Osteocyte (in vitro differentiated cells): Measurements from ENCODE around the gene RGS3. TPM values are rescaled to one million over a fixed set of nuclear protein-coding genes. Genes with fewer than 3 reads are reported as not detected.
A peak's percentile ranks its signal among the peaks of the same experiment; 100 is the strongest.

Source experiments
- DNase-seq: peaks from one replicate; pipeline ENCODE4 v3.0.0; 2021; ENCODE audit warnings: mixed read lengths; ENCODE audit not compliant: unreplicated experiment; ENCODE audit errors: extremely low spot score
- H3K27ac Mint-ChIP-seq: one replicate; pipeline ENCODE4 v1.8.0; 2021; ENCODE audit warnings: mild to moderate bottlenecking, mixed read lengths; ENCODE audit not compliant: unreplicated experiment
- H3K27me3 Mint-ChIP-seq: one replicate; pipeline ENCODE4 v1.8.0; 2021; ENCODE audit warnings: mixed read lengths; ENCODE audit not compliant: unreplicated experiment
- H3K36me3 Mint-ChIP-seq: one replicate; pipeline ENCODE4 v1.8.0; 2021; ENCODE audit warnings: mixed read lengths; ENCODE audit not compliant: unreplicated experiment
- H3K4me1 Mint-ChIP-seq: one replicate; pipeline ENCODE4 v1.8.0; 2021; ENCODE audit warnings: mixed read lengths; ENCODE audit not compliant: unreplicated experiment
- H3K4me3 Mint-ChIP-seq: one replicate; pipeline ENCODE4 v1.8.0; 2021; ENCODE audit warnings: mild to moderate bottlenecking, moderate library complexity, mixed read lengths; ENCODE audit not compliant: unreplicated experiment
- H3K9me3 Mint-ChIP-seq: one replicate; pipeline ENCODE4 v1.8.0; 2021; ENCODE audit warnings: mixed read lengths; ENCODE audit not compliant: unreplicated experiment
- total RNA-seq: library from RNA; stranded (reverse); gene quantifications from 2 replicates; pipeline ENCODE4 v1.2.1, GENCODE V29; 2021
- TF ChIP-seq, protein P1 (sequence below): fragments of 200-600 bp; sonication (generic); IDR thresholded peaks from 2 replicates; pipeline ENCODE4 v1.5.0; 2021; ENCODE audit warnings: antibody characterized with exemption, mild to moderate bottlenecking, moderate library complexity

The RGS3 gene
- total RNA-seq, 1 donor from 2014 or later, result 67.8 TPM

- DNase-seq, result no peak
- no peak overlapping the region for H3K4me3 Mint-ChIP-seq
- TF ChIP-seq, protein P1, sequence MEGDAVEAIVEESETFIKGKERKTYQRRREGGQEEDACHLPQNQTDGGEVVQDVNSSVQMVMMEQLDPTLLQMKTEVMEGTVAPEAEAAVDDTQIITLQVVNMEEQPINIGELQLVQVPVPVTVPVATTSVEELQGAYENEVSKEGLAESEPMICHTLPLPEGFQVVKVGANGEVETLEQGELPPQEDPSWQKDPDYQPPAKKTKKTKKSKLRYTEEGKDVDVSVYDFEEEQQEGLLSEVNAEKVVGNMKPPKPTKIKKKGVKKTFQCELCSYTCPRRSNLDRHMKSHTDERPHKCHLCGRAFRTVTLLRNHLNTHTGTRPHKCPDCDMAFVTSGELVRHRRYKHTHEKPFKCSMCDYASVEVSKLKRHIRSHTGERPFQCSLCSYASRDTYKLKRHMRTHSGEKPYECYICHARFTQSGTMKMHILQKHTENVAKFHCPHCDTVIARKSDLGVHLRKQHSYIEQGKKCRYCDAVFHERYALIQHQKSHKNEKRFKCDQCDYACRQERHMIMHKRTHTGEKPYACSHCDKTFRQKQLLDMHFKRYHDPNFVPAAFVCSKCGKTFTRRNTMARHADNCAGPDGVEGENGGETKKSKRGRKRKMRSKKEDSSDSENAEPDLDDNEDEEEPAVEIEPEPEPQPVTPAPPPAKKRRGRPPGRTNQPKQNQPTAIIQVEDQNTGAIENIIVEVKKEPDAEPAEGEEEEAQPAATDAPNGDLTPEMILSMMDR, result no peak
- H3K36me3 Mint-ChIP-seq, result no peaks in the 10 kb centered on the region
- H3K9me3 Mint-ChIP-seq, result peaks cover 5% of the 10 kb centered on the region
- H3K4me1 Mint-ChIP-seq, result peaks cover 63% of the 10 kb centered on the region
- H3K27me3 Mint-ChIP-seq, result no peaks in the 10 kb centered on the region
- H3K27ac Mint-ChIP-seq, result peak overlapping the region; percentile 98
Observed at GRCh38 chr9:113623851-113624485, 160.4 kb downstream of the RGS3 start.

GRCh38 chr9:113624721-113625120, 161.2 kb downstream of the RGS3 start:
- Mint-ChIP-seq H3K9me3 (peaks cover 5% of the 10 kb centered on the region), H3K4me1 (peaks cover 56% of the 10 kb centered on the region), H3K27me3 (no peaks in the 10 kb centered on the region), H3K36me3 (no peaks in the 10 kb centered on the region), H3K27ac (peak overlapping the region; percentile 88), H3K4me3 (no peak overlapping the region)
- TF ChIP-seq, protein P1, result no peak
- DNase-seq, result no peak

DNA sequence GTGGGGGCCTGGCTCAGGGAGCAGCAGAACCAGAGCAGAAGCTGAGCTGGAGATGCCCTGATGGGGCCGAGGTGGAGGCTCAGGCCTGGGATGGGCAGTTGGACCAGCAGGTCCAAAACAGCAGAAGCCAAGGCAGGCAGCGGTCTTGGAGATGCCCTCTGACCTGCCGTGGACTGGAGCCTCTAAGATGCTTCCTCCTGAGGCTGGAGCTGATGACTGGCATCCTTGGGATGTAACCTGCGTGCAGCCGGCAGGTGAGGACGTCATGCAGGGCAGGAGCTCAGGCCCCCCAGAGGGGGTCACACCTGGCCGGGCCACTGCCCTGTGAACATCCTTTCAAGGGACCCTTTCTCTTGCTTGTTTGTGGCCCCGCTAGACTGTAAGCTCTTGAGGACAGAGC, 162.0 kb downstream of the RGS3 start:
- Mint-ChIP-seq H3K36me3 (no peaks in the 10 kb centered on the region), H3K27me3 (no peaks in the 10 kb centered on the region), H3K4me1 (peaks cover 48% of the 10 kb centered on the region), H3K27ac (peak overlapping the region; percentile 88), H3K4me3 (no peak overlapping the region), H3K9me3 (peaks cover 5% of the 10 kb centered on the region)
- TF ChIP-seq, protein P1, result no peak
- DNase-seq, result no peak

- H3K4me3 Mint-ChIP-seq, result no peak overlapping the region
- DNase-seq, result no peak
- H3K27me3 Mint-ChIP-seq, result no peaks in the 10 kb centered on the region
- H3K36me3 Mint-ChIP-seq, result no peaks in the 10 kb centered on the region
- H3K4me1 Mint-ChIP-seq, result peaks cover 41% of the 10 kb centered on the region
- H3K9me3 Mint-ChIP-seq, result peaks cover 3% of the 10 kb centered on the region
- no peak overlapping the region for H3K27ac Mint-ChIP-seq
- TF ChIP-seq, protein P1, result no peak
Observed at GRCh38 chr9:113626735-113627495, 163.4 kb downstream of the RGS3 start.

GRCh38 chr9:113628621-113629020, 165.1 kb downstream of the RGS3 start:
- H3K27ac Mint-ChIP-seq, result no peak overlapping the region
- no peaks in the 10 kb centered on the region for H3K36me3 Mint-ChIP-seq
- no peak for DNase-seq
- no peaks in the 10 kb centered on the region for H3K27me3 Mint-ChIP-seq
- H3K4me1 Mint-ChIP-seq, result peaks cover 33% of the 10 kb centered on the region
- H3K9me3 Mint-ChIP-seq, result no peaks in the 10 kb centered on the region
- TF ChIP-seq, protein P1, result no peak
- no peak overlapping the region for H3K4me3 Mint-ChIP-seq
